ENCODE results near the gene SOBP.

The SOBP gene

GRCh38 chr6:107642095-107642860, 152.4 kb downstream of the SOBP start:
- Histone ChIP-seq H3K27ac (ENCODE audit: low read length) (no peak overlapping the region), H3K4me3 (ENCODE audit: low read length) (no peak overlapping the region), H3K9ac (ENCODE audit: low read length) (no peak overlapping the region), H3K79me2 (ENCODE audit: low read length) (no peaks in the 10 kb centered on the region), H3K4me2 (ENCODE audit: low read length) (peak overlapping the region; percentile 49), H3K36me3 (replicated peaks; ENCODE audit: low read depth, low read length) (no peaks in the 10 kb centered on the region), H3K4me1 (ENCODE audit: low read length) (peaks cover 17% of the 10 kb centered on the region), H2AFZ (ENCODE audit: low read depth, low read length) (no peak overlapping the region), H3K27me3 (ENCODE audit: low read depth, low read length) (no peaks in the 10 kb centered on the region), H4K20me1 (ENCODE audit: insufficient read depth, low read length) (no peaks in the 10 kb centered on the region), H3K9me3 (ENCODE audit: insufficient read depth, low read length) (no peaks in the 10 kb centered on the region)
- TF ChIP-seq CTCF (IDR thresholded peaks at IDR 0.05; ENCODE audit: low read depth, low read length) (no peak), EZH2phosphoT487 (IDR thresholded peaks at IDR 0.05; ENCODE audit: low read depth) (no peak)

- no peaks in the 10 kb centered on the region for H3K79me2 ChIP-seq (ENCODE audit: low read length)
- peaks cover 13% of the 10 kb centered on the region for H3K4me1 ChIP-seq (ENCODE audit: low read length)
- no peak overlapping the region for H3K9ac ChIP-seq (ENCODE audit: low read length)
- TF ChIP-seq EZH2phosphoT487 (IDR thresholded peaks at IDR 0.05; ENCODE audit: low read depth): no peak
- no peak for TF ChIP-seq CTCF (IDR thresholded peaks at IDR 0.05; ENCODE audit: low read depth, low read length)
- no peak overlapping the region; the same call in 1 of the 2 replicates for H3K27ac ChIP-seq (ENCODE audit: low read length)
- no peaks in the 10 kb centered on the region for H3K27me3 ChIP-seq (ENCODE audit: low read depth, low read length)
- H3K4me2 ChIP-seq (ENCODE audit: low read length): peak overlapping the region; percentile 49
- H3K9me3 ChIP-seq (ENCODE audit: insufficient read depth, low read length): no peaks in the 10 kb centered on the region
- no peaks in the 10 kb centered on the region for H3K36me3 ChIP-seq (replicated peaks; ENCODE audit: low read depth, low read length)
- no peak overlapping the region for H2AFZ ChIP-seq (ENCODE audit: low read depth, low read length)
- no peaks in the 10 kb centered on the region for H4K20me1 ChIP-seq (ENCODE audit: insufficient read depth, low read length)
- H3K4me3 ChIP-seq (ENCODE audit: low read length): no peak overlapping the region
These were observed 153.0 kb downstream of the SOBP start for GRCh38 chr6:107642861-107643328.

GRCh38 chr6:107644513-107644912, 154.6 kb downstream of the SOBP start:
- Histone ChIP-seq H3K4me2 (ENCODE audit: low read length) (no peak overlapping the region), H3K27me3 (ENCODE audit: low read depth, low read length) (no peaks in the 10 kb centered on the region), H4K20me1 (ENCODE audit: insufficient read depth, low read length) (no peaks in the 10 kb centered on the region), H3K9ac (ENCODE audit: low read length) (no peak overlapping the region), H2AFZ (ENCODE audit: low read depth, low read length) (no peak overlapping the region), H3K4me3 (ENCODE audit: low read length) (no peak overlapping the region), H3K79me2 (ENCODE audit: low read length) (no peaks in the 10 kb centered on the region), H3K9me3 (ENCODE audit: insufficient read depth, low read length) (no peaks in the 10 kb centered on the region), H3K4me1 (ENCODE audit: low read length) (peaks cover 12% of the 10 kb centered on the region), H3K36me3 (replicated peaks; ENCODE audit: low read depth, low read length) (no peaks in the 10 kb centered on the region), H3K27ac (ENCODE audit: low read length) (no peak overlapping the region)
- TF ChIP-seq EZH2phosphoT487 (IDR thresholded peaks at IDR 0.05; ENCODE audit: low read depth) (no peak), CTCF (IDR thresholded peaks at IDR 0.05; ENCODE audit: low read depth, low read length) (no peak)

GRCh38 chr6:107645740-107646139, 155.8 kb downstream of the SOBP start:
- Histone ChIP-seq H3K9ac (ENCODE audit: low read length) (no peak overlapping the region), H4K20me1 (ENCODE audit: insufficient read depth, low read length) (no peaks in the 10 kb centered on the region), H3K9me3 (ENCODE audit: insufficient read depth, low read length) (no peaks in the 10 kb centered on the region), H3K27me3 (ENCODE audit: low read depth, low read length) (no peaks in the 10 kb centered on the region), H3K4me2 (ENCODE audit: low read length) (no peak overlapping the region), H3K4me1 (ENCODE audit: low read length) (peaks cover 12% of the 10 kb centered on the region), H3K27ac (ENCODE audit: low read length) (no peak overlapping the region), H3K79me2 (ENCODE audit: low read length) (no peaks in the 10 kb centered on the region), H3K36me3 (replicated peaks; ENCODE audit: low read depth, low read length) (no peaks in the 10 kb centered on the region), H2AFZ (ENCODE audit: low read depth, low read length) (no peak overlapping the region), H3K4me3 (ENCODE audit: low read length) (no peak overlapping the region)
- TF ChIP-seq EZH2phosphoT487 (IDR thresholded peaks at IDR 0.05; ENCODE audit: low read depth): no peak
- no peak for TF ChIP-seq CTCF (IDR thresholded peaks at IDR 0.05; ENCODE audit: low read depth, low read length)
